MM.1S (cell line): ENCODE data around the gene TMTC2.

Source experiments
- CTCF ChIP-seq: fragments of 300-600 bp; sonication (generic); IDR thresholded peaks from 2 replicates; pipeline ENCODE4 v1.5.1; 2016; ENCODE audit warnings: antibody characterized with exemption, low read length, mixed read lengths
- EZH2 ChIP-seq: fragments of 300-600 bp; sonication (generic); optimal IDR thresholded peaks from 2 replicates; pipeline ENCODE3; 2017; ENCODE audit warnings: low read depth, mild to moderate bottlenecking, antibody characterized with exemption, low read length, mixed read lengths

GRCh38 chr12:83036847-83037246 is 350.1 kb downstream of the TMTC2 start:
- TF ChIP-seq CTCF: no peak
- no peak for TF ChIP-seq EZH2
